A549 (cell line): Measurements from ENCODE around the gene CYP1A2.

ENCODE experiments used
- EP300 ChIP-seq, 2 experiments: fragments of >200 bp; sonication (Bioruptor Twin); formaldehyde crosslinking; IDR thresholded peaks; 2 replicates in 1 of 2; 3 replicates in 1 of 2; pipeline ENCODE4 v1.6.1; 2016 to 2017
- ESRRA ChIP-seq: fragments of 150-350 bp; IDR thresholded peaks from 2 replicates; pipeline ENCODE4 v1.6.1; 2014; ENCODE audit warnings: mild to moderate bottlenecking, low read length, borderline replicate concordance
- HOXA7 ChIP-seq: fragments of 250-450 bp; sonication (Bioruptor Pico); IDR thresholded peaks from 2 replicates; pipeline ENCODE4 v1.5.0; 2020; ENCODE audit warnings: mild to moderate bottlenecking, moderate library complexity
- KDM5A ChIP-seq: fragments of 200-600 bp; sonication (generic); IDR thresholded peaks from 2 replicates; pipeline ENCODE4 v1.6.1; 2016; ENCODE audit warnings: antibody characterized with exemption, mild to moderate bottlenecking
- NPAS2 ChIP-seq: fragments of 250-450 bp; sonication (Bioruptor Pico); IDR thresholded peaks from 2 replicates; pipeline ENCODE4 v1.8.0; 2022; ENCODE audit warnings: mild to moderate bottlenecking, moderate library complexity, borderline replicate concordance
- PHF8 ChIP-seq: fragments of 200-600 bp; sonication (generic); IDR thresholded peaks from 2 replicates; pipeline ENCODE4 v1.6.1; 2016; ENCODE audit warnings: low read depth, mild to moderate bottlenecking, antibody characterized with exemption, moderate library complexity, borderline replicate concordance
- RCOR1 ChIP-seq: fragments of 150-350 bp; IDR thresholded peaks from 2 replicates; pipeline ENCODE4 v1.6.1; 2014; ENCODE audit warnings: antibody characterized with exemption, low read length, low read depth
- TP53 ChIP-seq: fragments of 250-450 bp; sonication (Bioruptor Pico); IDR thresholded peaks from 2 replicates; pipeline ENCODE4 v1.5.0; 2021; ENCODE audit warnings: mild to moderate bottlenecking, moderate library complexity
- ZC3H11A ChIP-seq: fragments of 450-650 bp; IDR thresholded peaks from 2 replicates; pipeline ENCODE4 v1.6.1; 2014; ENCODE audit warnings: antibody characterized with exemption, mild to moderate bottlenecking
- TF ChIP-seq, protein P1 (sequence below): fragments of >200 bp; sonication (Bioruptor Twin); formaldehyde crosslinking; IDR thresholded peaks from 3 replicates; pipeline ENCODE4 v1.5.1; 2016

DNA sequence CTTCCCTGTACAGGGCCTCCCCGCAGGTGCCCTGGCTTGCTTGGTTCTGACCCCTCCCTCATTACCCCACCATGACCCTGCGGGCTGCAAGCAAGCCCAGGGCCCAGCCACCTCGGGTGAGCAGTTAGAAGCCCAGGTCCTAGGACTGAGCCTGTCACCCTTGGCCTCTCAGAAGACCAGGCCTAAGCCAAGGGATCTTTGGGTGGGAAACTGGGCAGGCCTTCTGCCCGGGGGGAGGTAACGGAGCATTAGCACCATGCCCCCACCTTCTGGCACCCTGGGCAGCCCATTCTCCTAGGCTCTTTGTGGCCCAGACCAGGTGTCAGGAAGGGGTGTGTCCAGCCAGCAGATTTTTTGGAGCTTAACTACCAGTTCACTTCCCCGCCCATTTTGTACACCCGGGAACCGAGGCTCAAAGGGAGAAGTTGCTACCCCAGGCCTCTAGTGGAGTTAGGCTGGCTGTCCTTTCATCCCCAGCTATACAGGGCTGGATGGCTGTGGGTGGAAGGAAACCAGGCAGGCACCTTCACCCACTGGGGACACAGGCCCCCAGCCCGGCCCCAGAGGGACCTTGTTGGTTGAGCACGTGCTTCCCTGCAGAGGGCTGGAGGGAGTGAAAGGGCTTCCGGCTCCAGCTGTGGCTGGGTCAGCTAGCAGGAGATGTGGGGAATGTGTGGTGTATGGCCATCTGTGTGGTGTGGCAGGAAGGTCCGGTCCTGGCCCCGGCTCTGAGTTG is 34.6 kb downstream of the CYP1A2 start:
- TF ChIP-seq ZC3H11A: no peak
- no peak for TF ChIP-seq HOXA7 (CRISPR knock-in tag)
- no peak for TF ChIP-seq TP53 (CRISPR knock-in tag)
- TF ChIP-seq ESRRA: no peak
- no peak for TF ChIP-seq NPAS2 (CRISPR knock-in tag)
- TF ChIP-seq, protein P1, sequence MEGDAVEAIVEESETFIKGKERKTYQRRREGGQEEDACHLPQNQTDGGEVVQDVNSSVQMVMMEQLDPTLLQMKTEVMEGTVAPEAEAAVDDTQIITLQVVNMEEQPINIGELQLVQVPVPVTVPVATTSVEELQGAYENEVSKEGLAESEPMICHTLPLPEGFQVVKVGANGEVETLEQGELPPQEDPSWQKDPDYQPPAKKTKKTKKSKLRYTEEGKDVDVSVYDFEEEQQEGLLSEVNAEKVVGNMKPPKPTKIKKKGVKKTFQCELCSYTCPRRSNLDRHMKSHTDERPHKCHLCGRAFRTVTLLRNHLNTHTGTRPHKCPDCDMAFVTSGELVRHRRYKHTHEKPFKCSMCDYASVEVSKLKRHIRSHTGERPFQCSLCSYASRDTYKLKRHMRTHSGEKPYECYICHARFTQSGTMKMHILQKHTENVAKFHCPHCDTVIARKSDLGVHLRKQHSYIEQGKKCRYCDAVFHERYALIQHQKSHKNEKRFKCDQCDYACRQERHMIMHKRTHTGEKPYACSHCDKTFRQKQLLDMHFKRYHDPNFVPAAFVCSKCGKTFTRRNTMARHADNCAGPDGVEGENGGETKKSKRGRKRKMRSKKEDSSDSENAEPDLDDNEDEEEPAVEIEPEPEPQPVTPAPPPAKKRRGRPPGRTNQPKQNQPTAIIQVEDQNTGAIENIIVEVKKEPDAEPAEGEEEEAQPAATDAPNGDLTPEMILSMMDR: no peak
- TF ChIP-seq EP300 (IDR thresholded peaks at IDR 0.05): no peak
- no peak for TF ChIP-seq PHF8
- no peak for TF ChIP-seq KDM5A
- TF ChIP-seq RCOR1: no peak
